WTC11 (cell line): ENCODE measurements around the gene WTIP.

Experiments used
- STAT6 ChIP-seq: sonication (generic); formaldehyde crosslinking; conservative IDR thresholded peaks from 2 replicates; pipeline ENCODE4 v1.8.1; 2023; ENCODE audit warnings: mild to moderate bottlenecking, low read depth, missing genetic modification reagents, moderate library complexity
- TCF7 ChIP-seq: sonication (generic); formaldehyde crosslinking; IDR thresholded peaks from 2 replicates; pipeline ENCODE4 v1.8.0; 2022; ENCODE audit warnings: mild to moderate bottlenecking, low read depth, missing genetic modification reagents, moderate library complexity
- ZBTB21 ChIP-seq: sonication (generic); formaldehyde crosslinking; IDR thresholded peaks from 2 replicates; pipeline ENCODE4 v1.8.1; 2023; ENCODE audit warnings: mild to moderate bottlenecking, missing genetic modification reagents, borderline replicate concordance

GRCh38 chr19:34475975-34476594, 5.5 kb upstream of the WTIP start:
- TF ChIP-seq ZBTB21 (no peak), STAT6 (CRISPR knock-in tag) (no peak), TCF7 (CRISPR knock-in tag) (no peak)
